ENCODE data around the gene LRRC38. TPM values are rescaled to one million over a fixed set of nuclear protein-coding genes. Genes with fewer than 3 reads are reported as not detected.

LRRC38 gene
- total RNA-seq, 1 donor from 2014 or later: not detected

DNA sequence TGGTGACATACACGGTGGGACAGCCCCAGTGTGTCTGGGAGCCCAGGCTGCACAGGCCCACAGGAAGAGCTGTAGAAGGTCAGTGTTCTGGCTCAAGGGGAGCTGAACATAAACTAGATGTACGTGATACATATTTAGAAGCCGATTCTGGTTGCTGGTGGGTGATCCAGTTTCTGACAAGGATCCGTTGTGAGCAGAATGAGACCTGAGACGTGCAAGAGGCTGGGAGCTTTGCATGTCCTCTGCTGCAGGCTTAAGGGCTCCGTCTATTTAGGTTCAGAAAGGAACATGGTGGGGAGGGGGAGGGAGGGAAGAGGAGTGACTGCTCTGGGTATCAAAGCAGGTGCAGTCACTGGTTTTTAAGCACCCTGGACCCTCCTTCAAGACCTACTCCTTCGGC lies 18.6 kb downstream of the LRRC38 start:
- no peak overlapping the region for H3K4me3 Mint-ChIP-seq
- no peak for DNase-seq (ENCODE audit: low read depth, low spot score)
- H3K27ac Mint-ChIP-seq (ENCODE audit: unreplicated experiment): no peak overlapping the region
- no peaks in the 10 kb centered on the region for H3K9me3 Mint-ChIP-seq
- H3K4me1 Mint-ChIP-seq: no peaks in the 10 kb centered on the region
- no peaks in the 10 kb centered on the region for H3K36me3 Mint-ChIP-seq (ENCODE audit: low read depth)
- peaks cover 5% of the 10 kb centered on the region for H3K27me3 Mint-ChIP-seq (ENCODE audit: low read depth)
- TF ChIP-seq, protein P1, sequence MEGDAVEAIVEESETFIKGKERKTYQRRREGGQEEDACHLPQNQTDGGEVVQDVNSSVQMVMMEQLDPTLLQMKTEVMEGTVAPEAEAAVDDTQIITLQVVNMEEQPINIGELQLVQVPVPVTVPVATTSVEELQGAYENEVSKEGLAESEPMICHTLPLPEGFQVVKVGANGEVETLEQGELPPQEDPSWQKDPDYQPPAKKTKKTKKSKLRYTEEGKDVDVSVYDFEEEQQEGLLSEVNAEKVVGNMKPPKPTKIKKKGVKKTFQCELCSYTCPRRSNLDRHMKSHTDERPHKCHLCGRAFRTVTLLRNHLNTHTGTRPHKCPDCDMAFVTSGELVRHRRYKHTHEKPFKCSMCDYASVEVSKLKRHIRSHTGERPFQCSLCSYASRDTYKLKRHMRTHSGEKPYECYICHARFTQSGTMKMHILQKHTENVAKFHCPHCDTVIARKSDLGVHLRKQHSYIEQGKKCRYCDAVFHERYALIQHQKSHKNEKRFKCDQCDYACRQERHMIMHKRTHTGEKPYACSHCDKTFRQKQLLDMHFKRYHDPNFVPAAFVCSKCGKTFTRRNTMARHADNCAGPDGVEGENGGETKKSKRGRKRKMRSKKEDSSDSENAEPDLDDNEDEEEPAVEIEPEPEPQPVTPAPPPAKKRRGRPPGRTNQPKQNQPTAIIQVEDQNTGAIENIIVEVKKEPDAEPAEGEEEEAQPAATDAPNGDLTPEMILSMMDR (conservative IDR thresholded peaks at IDR 0.05): no peak

DNA sequence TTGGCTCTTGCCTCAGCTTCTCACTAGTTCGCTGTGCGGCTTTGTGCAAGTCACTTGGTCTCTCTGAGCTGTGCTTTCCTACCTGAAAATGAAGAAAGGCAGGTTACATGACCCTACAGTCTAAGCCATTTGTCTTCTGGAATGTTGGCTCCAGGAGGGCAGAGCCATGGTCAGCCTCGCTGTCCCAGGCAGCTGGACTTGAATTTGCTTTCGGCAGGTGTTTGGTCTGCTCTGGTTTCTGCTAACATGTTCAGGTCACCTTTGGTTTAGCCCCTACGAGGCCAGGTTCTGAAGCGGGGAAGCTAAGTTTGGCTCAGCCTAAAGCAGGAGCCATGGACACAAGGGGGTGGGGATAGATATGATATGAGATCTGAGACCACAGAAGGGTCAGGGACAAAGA lies 19.1 kb downstream of the LRRC38 start:
- Mint-ChIP-seq H3K36me3 (ENCODE audit: low read depth) (no peaks in the 10 kb centered on the region), H3K4me1 (no peaks in the 10 kb centered on the region), H3K27ac (ENCODE audit: unreplicated experiment) (no peak overlapping the region), H3K27me3 (ENCODE audit: low read depth) (peaks cover 5% of the 10 kb centered on the region), H3K4me3 (no peak overlapping the region), H3K9me3 (no peaks in the 10 kb centered on the region)
- no peak for DNase-seq (ENCODE audit: low read depth, low spot score)
- TF ChIP-seq, protein P1 (conservative IDR thresholded peaks at IDR 0.05): no peak

DNA sequence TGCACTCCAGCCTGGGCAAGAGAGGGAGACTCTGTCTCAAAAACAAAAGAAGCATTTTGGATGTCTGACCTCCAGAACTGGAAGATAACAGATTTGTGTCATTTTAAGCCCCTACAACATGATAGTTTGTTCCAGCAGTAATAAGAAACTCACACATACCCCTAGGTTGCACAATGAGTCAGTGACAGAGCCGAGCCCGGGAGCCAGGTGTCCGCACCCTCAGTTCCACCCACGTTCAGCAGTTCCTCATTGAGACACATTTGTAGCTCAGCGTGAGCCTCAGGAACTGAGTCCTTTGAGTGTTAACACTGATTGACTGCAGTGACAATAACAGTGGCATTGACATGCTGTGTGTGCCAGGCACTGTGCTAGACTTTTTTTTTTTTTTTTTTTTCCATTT lies 19.8 kb downstream of the LRRC38 start:
- no peak overlapping the region for H3K4me3 Mint-ChIP-seq
- no peak for DNase-seq (ENCODE audit: low read depth, low spot score)
- H3K4me1 Mint-ChIP-seq: no peaks in the 10 kb centered on the region
- H3K9me3 Mint-ChIP-seq: no peaks in the 10 kb centered on the region
- TF ChIP-seq, protein P1 (conservative IDR thresholded peaks at IDR 0.05): no peak
- H3K27ac Mint-ChIP-seq (ENCODE audit: unreplicated experiment): no peak overlapping the region
- no peaks in the 10 kb centered on the region for H3K36me3 Mint-ChIP-seq (ENCODE audit: low read depth)
- H3K27me3 Mint-ChIP-seq (ENCODE audit: low read depth): peaks cover 3% of the 10 kb centered on the region

DNA sequence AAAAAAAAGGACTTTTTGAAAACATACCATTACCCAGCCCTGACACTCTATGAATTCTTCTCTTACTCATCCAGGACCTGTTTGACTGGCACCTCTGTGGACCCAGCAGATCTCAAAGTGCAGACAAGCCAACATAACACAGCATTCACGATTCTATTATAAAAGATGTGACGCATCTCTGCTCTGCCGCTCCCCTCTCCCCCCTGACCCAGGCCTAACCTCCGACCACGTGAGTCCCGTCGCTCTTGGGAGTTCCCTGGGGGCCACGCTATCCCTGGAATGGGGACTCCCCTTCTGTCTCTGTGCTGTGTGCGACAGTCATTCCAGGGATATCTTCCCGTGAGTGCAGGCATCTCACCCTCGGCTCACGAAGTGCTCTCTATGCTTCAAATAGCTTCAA lies 21.1 kb downstream of the LRRC38 start:
- TF ChIP-seq, protein P1 (conservative IDR thresholded peaks at IDR 0.05): no peak
- Mint-ChIP-seq H3K36me3 (ENCODE audit: low read depth) (no peaks in the 10 kb centered on the region), H3K4me3 (no peak overlapping the region), H3K27ac (ENCODE audit: unreplicated experiment) (peak overlapping the region; percentile 68), H3K9me3 (no peaks in the 10 kb centered on the region), H3K27me3 (ENCODE audit: low read depth) (peaks cover 3% of the 10 kb centered on the region), H3K4me1 (no peaks in the 10 kb centered on the region)
- no peak for DNase-seq (ENCODE audit: low read depth, low spot score)

DNA sequence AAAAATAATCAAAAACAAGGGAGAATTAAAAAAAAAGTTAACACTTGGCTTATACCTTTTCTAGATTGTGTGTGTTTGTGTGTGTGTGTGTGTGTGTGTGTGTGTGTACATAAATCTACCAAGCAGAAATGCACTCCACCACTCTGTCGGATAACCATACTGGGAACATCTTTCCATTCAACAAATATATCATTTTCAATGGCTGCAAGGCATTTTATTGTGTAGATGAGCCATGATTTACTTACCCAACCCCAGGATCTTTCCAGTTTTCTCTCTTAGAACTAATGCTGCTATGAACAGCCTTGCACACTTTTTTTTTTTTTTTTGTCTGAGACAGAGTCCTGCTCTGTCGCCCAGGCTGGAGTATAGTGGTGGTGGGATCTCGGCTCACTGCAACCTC lies 25.8 kb downstream of the LRRC38 start:
- TF ChIP-seq, protein P1 (conservative IDR thresholded peaks at IDR 0.05): no peak
- no peaks in the 10 kb centered on the region for H3K9me3 Mint-ChIP-seq
- H3K27me3 Mint-ChIP-seq (ENCODE audit: low read depth): peaks cover 2% of the 10 kb centered on the region
- no peak for DNase-seq (ENCODE audit: low read depth, low spot score)
- H3K4me3 Mint-ChIP-seq: no peak overlapping the region
- H3K36me3 Mint-ChIP-seq (ENCODE audit: low read depth): no peaks in the 10 kb centered on the region
- H3K27ac Mint-ChIP-seq (ENCODE audit: unreplicated experiment): no peak overlapping the region
- no peaks in the 10 kb centered on the region for H3K4me1 Mint-ChIP-seq
